Mesenchymal stem cell (in vitro differentiated cells and primary cell): ENCODE data around the gene EARS2.

ENCODE experiments used
- DNase-seq: peaks from one replicate; pipeline ENCODE4 v3.0.0-alpha.2; 2013
- H2AFZ ChIP-seq: one replicate; pipeline ENCODE4 v1.6.1; 2013; ENCODE audit warnings: low read depth, mild to moderate bottlenecking, control low read depth, inconsistent platforms, low read length, moderate library complexity
- H2AK5ac ChIP-seq: 2 replicates; pipeline ENCODE4 v1.6.1; 2013; ENCODE audit warnings: low read length, moderate library complexity, mild to moderate bottlenecking, inconsistent platforms; ENCODE audit not compliant: severe bottlenecking
- H2BK120ac ChIP-seq: one replicate; pipeline ENCODE4 v1.6.1; 2013; ENCODE audit warnings: low read depth, mild to moderate bottlenecking, inconsistent platforms, low read length, moderate library complexity
- H2BK12ac ChIP-seq, 2 experiments: one replicate each; pipeline ENCODE4 v1.6.1; 2013; ENCODE audit warnings: inconsistent platforms in 2 of 2, low read length in 2 of 2, mild to moderate bottlenecking in 2 of 2, moderate library complexity in 2 of 2, control low read depth in 1 of 2
- H2BK15ac ChIP-seq: one replicate; pipeline ENCODE4 v1.6.1; 2013; ENCODE audit warnings: mild to moderate bottlenecking, low read depth, inconsistent platforms; ENCODE audit not compliant: poor library complexity, severe bottlenecking
- H2BK5ac ChIP-seq: 2 replicates; pipeline ENCODE4 v1.6.1; 2013; ENCODE audit warnings: low read depth, mild to moderate bottlenecking, low read length, control low read depth, inconsistent platforms; ENCODE audit not compliant: poor library complexity, severe bottlenecking
- H3K14ac ChIP-seq, 2 experiments: one replicate each; pipeline ENCODE4 v1.6.1; 2013; ENCODE audit warnings: inconsistent platforms in 2 of 2, low read length in 2 of 2, control low read depth in 1 of 2, mild to moderate bottlenecking in 1 of 2, moderate library complexity in 1 of 2
- H3K18ac ChIP-seq, 2 experiments: one replicate each; pipeline ENCODE4 v1.6.1; 2013; ENCODE audit warnings: inconsistent platforms in 2 of 2, low read length in 2 of 2, control low read depth in 1 of 2, low read depth in 1 of 2, mild to moderate bottlenecking in 1 of 2
- H3K23ac ChIP-seq, 2 experiments: one replicate each; pipeline ENCODE4 v1.6.1; 2013; ENCODE audit warnings: inconsistent platforms in 2 of 2, low read length in 2 of 2, mild to moderate bottlenecking in 2 of 2, moderate library complexity in 2 of 2, control low read depth in 1 of 2
- H3K27ac ChIP-seq: 2 replicates; pipeline ENCODE4 v1.5.1; 2013; ENCODE audit warnings: mild to moderate bottlenecking, moderate library complexity, low read length, control low read depth, inconsistent platforms; ENCODE audit not compliant: poor library complexity, severe bottlenecking
- H3K27me3 ChIP-seq, 2 experiments: 2 replicates each; pipeline versions ENCODE4 v1.6.1 to v1.7.0; 2013; ENCODE audit warnings: low read length in 2 of 2, mild to moderate bottlenecking in 2 of 2, moderate library complexity in 2 of 2, control low read depth in 1 of 2, inconsistent platforms in 1 of 2; ENCODE audit not compliant: control insufficient read depth in 1 of 2, insufficient read depth in 1 of 2
- H3K36me3 ChIP-seq, 2 experiments: 2 replicates each; pipeline versions ENCODE4 v1.6.1 to v1.7.0; 2013; ENCODE audit warnings: low read length in 2 of 2, control low read depth in 1 of 2, inconsistent platforms in 1 of 2, low read depth in 1 of 2, mild to moderate bottlenecking in 1 of 2; ENCODE audit not compliant: insufficient read depth in 2 of 2, control insufficient read depth in 1 of 2
- H3K4ac ChIP-seq, 2 experiments: one replicate each; pipeline ENCODE4 v1.6.1; 2013; ENCODE audit warnings: inconsistent platforms in 2 of 2, low read length in 2 of 2, mild to moderate bottlenecking in 2 of 2, moderate library complexity in 2 of 2, control low read depth in 1 of 2, low read depth in 1 of 2
- H3K4me1 ChIP-seq: 2 replicates; pipeline ENCODE4 v1.6.1; 2013; ENCODE audit warnings: low read depth, low read length, control low read depth; ENCODE audit not compliant: control insufficient read depth, insufficient read depth
- H3K4me2 ChIP-seq: 2 replicates; pipeline ENCODE4 v1.6.1; 2013; ENCODE audit warnings: low read length, mild to moderate bottlenecking, inconsistent platforms; ENCODE audit not compliant: poor library complexity, severe bottlenecking
- H3K4me3 ChIP-seq, 2 experiments: 2 replicates each; pipeline versions ENCODE4 v1.5.1 to v1.7.0; 2013; ENCODE audit warnings: low read length in 2 of 2, mild to moderate bottlenecking in 2 of 2, control low read depth in 1 of 2, low read depth in 1 of 2; ENCODE audit not compliant: insufficient read depth in 1 of 2
- H3K79me1 ChIP-seq: replicated peaks from 2 replicates; pipeline ENCODE4 v1.6.1; 2013; ENCODE audit warnings: mild to moderate bottlenecking, control low read depth, low read length, inconsistent platforms; ENCODE audit not compliant: poor library complexity, severe bottlenecking
- H3K9ac ChIP-seq: 2 replicates; pipeline ENCODE4 v1.7.0; 2013; ENCODE audit warnings: mild to moderate bottlenecking, low read length, moderate library complexity
- H3K9me3 ChIP-seq: 2 replicates; pipeline ENCODE4 v1.7.0; 2013; ENCODE audit warnings: mild to moderate bottlenecking, low read length; ENCODE audit not compliant: control insufficient read depth
- H4K8ac ChIP-seq: one replicate; pipeline ENCODE4 v1.6.1; 2013; ENCODE audit warnings: inconsistent platforms, mild to moderate bottlenecking, low read length, moderate library complexity
- H4K91ac ChIP-seq: one replicate; pipeline ENCODE4 v1.6.1; 2013; ENCODE audit warnings: mild to moderate bottlenecking, low read length, inconsistent platforms
- WGBS: methylation state at CpG from one replicate; pipeline ENCODE4 v1.1.7; 2013; ENCODE audit warnings: mixed read lengths; 5-methylcytosine and 5-hydroxymethylcytosine counted together

EARS2 gene

GRCh38 chr16:23482778-23483177 is 74.4 kb downstream of the EARS2 start:
- WGBS = 97% methylated on average over 14 of the region's 14 CpGs
- no peak overlapping the region for H2BK15ac ChIP-seq
- H3K79me1 ChIP-seq = peaks cover 28% of the 10 kb centered on the region

GRCh38 chr16:23480257-23480656 is 76.9 kb downstream of the EARS2 start:
- Histone ChIP-seq H2BK15ac (no peak overlapping the region), H3K79me1 (peaks cover 20% of the 10 kb centered on the region), H2AFZ (no peak overlapping the region), H3K4me3 (no peak overlapping the region), H3K9ac (no peak overlapping the region), H3K18ac (no peak overlapping the region), H3K4ac (no peak overlapping the region), H2BK5ac (no peak overlapping the region), H2BK120ac (no peak overlapping the region), H2AK5ac (no peak overlapping the region), H3K14ac (no peak overlapping the region), H3K36me3 (peaks cover 63 to 90% of the 10 kb centered on the region in 2 experiments), H3K9me3 (no peaks in the 10 kb centered on the region), H3K27me3 (no peaks in the 10 kb centered on the region), H4K91ac (no peak overlapping the region), H3K23ac (no peak overlapping the region), H3K4me2 (no peak overlapping the region), H3K27ac (no peak overlapping the region), H4K8ac (no peak overlapping the region), H2BK12ac (no peak overlapping the region), H3K4me1 (no peaks in the 10 kb centered on the region)
- 99% methylated on average over 4 of the region's 4 CpGs for WGBS
- no peak for DNase-seq

More at GRCh38 chr16:23482778-23483177, 74.4 kb downstream of the EARS2 start:
- Histone ChIP-seq H3K9ac (no peak overlapping the region), H3K27ac (no peak overlapping the region), H2BK12ac (no peak overlapping the region), H4K8ac (no peak overlapping the region), H3K9me3 (no peaks in the 10 kb centered on the region), H3K4me3 (no peak overlapping the region), H3K14ac (no peak overlapping the region), H2AK5ac (no peak overlapping the region), H3K23ac (no peak overlapping the region), H3K36me3 (peaks cover 74 to 90% of the 10 kb centered on the region in 2 experiments), H3K4ac (no peak overlapping the region), H2AFZ (no peak overlapping the region), H3K18ac (no peak overlapping the region), H2BK5ac (no peak overlapping the region), H3K4me1 (no peaks in the 10 kb centered on the region), H3K4me2 (no peak overlapping the region), H2BK120ac (no peak overlapping the region), H4K91ac (no peak overlapping the region), H3K27me3 (no peaks in the 10 kb centered on the region)
- DNase-seq = no peak

- Histone ChIP-seq H3K4me3 (no peak overlapping the region), H3K14ac (no peak overlapping the region), H3K79me1 (peaks cover 20% of the 10 kb centered on the region), H3K27me3 (no peaks in the 10 kb centered on the region), H3K36me3 (peaks cover 69 to 90% of the 10 kb centered on the region in 2 experiments), H3K23ac (no peak overlapping the region), H3K27ac (no peak overlapping the region), H2BK12ac (no peak overlapping the region), H3K4ac (no peak overlapping the region), H2AK5ac (no peak overlapping the region), H2BK15ac (no peak overlapping the region), H2BK120ac (no peak overlapping the region), H4K91ac (no peak overlapping the region), H3K9ac (no peak overlapping the region), H3K4me1 (no peaks in the 10 kb centered on the region), H2BK5ac (no peak overlapping the region), H4K8ac (no peak overlapping the region), H3K18ac (no peak overlapping the region), H2AFZ (no peak overlapping the region), H3K4me2 (no peak overlapping the region), H3K9me3 (no peaks in the 10 kb centered on the region)
- WGBS = 98% methylated on average over 3 of the region's 3 CpGs
- DNase-seq = no peak
These were observed 78.0 kb downstream of the EARS2 start for GRCh38 chr16:23479138-23479537.

DNA sequence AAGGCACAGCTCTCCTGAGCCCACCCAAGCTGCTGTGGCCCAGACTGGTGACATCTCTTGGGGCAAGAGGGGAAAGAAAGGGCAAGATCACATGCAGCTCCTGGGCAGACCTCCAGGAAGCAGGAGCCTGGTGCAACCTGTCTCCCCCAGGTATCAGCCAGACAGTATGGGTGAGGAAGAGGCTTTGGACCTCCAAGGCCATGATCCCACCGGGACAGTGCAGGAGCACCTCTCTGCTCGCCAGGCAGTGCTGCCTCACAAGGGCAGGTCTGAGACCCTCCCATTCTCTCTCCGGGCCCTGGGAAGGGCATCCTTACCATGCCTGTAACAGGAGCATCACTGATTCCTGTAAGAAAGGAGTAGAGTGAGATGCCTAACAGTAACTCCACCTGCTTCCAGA is 78.6 kb downstream of the EARS2 start:
- Histone ChIP-seq H2BK15ac (no peak overlapping the region), H3K14ac (no peak overlapping the region), H3K27ac (no peak overlapping the region), H3K79me1 (peaks cover 20% of the 10 kb centered on the region), H2BK120ac (no peak overlapping the region), H3K4me1 (no peaks in the 10 kb centered on the region), H2AFZ (no peak overlapping the region), H3K4ac (no peak overlapping the region), H3K9me3 (no peaks in the 10 kb centered on the region), H2BK5ac (no peak overlapping the region), H3K23ac (no peak overlapping the region), H3K18ac (no peak overlapping the region), H4K8ac (no peak overlapping the region), H3K4me3 (no peak overlapping the region), H3K4me2 (no peak overlapping the region), H3K27me3 (no peaks in the 10 kb centered on the region), H2BK12ac (no peak overlapping the region), H3K9ac (no peak overlapping the region), H4K91ac (no peak overlapping the region), H2AK5ac (no peak overlapping the region), H3K36me3 (peaks cover 67 to 95% of the 10 kb centered on the region in 2 experiments)
- no peak for DNase-seq
- WGBS = 100% methylated on average over 3 of the region's 3 CpGs
